HG02840 (cell line): ENCODE data around the gene NR2F6.
A peak's percentile ranks its signal among the peaks of the same experiment; 100 is the strongest.
"Not testable (repeated sequence)": the region's sequence is repeated elsewhere in the genome, so short reads cannot be mapped to it uniquely, and the experiment has no call there.

Experiments
- ATAC-seq: cut with Tn5 transposase; IDR thresholded peaks from one replicate; pipeline ENCODE4 v1.9.1; 2021; ENCODE audit warnings: mild to moderate bottlenecking, moderate library complexity, moderate number of reproducible peaks; ENCODE audit not compliant: unreplicated experiment, low FRiP score

The NR2F6 gene

GRCh38 chr19:17245535-17245984 lies at the start of gene NR2F6:
Gene NR2F6 (minus strand): TSS chr19:17245919. CDS start chr19:17245220, 699 bp downstream.
- ATAC-seq = peak; percentile 62

GRCh38 chr19:17294051-17294891 lies 48.6 kb upstream of the NR2F6 start:
- ATAC-seq = no peak

- no peak for ATAC-seq
These were observed 47.9 kb upstream of the NR2F6 start for GRCh38 chr19:17293605-17294004.

GRCh38 chr19:17292301-17293074 lies 46.8 kb upstream of the NR2F6 start:
- peak; percentile 66 for ATAC-seq

- no peak for ATAC-seq
These were observed 43.8 kb upstream of the NR2F6 start for GRCh38 chr19:17289489-17289888.

GRCh38 chr19:17286752-17287151 lies 41.0 kb upstream of the NR2F6 start:
- no peak for ATAC-seq

GRCh38 chr19:17286263-17286662 lies 40.5 kb upstream of the NR2F6 start:
- no peak for ATAC-seq

- no peak for ATAC-seq
These were observed 39.9 kb upstream of the NR2F6 start for GRCh38 chr19:17285415-17286135.

- no peak for ATAC-seq
These were observed 37.8 kb upstream of the NR2F6 start for GRCh38 chr19:17283504-17283996.

GRCh38 chr19:17282488-17283125 lies 36.9 kb upstream of the NR2F6 start:
- ATAC-seq = no peak

GRCh38 chr19:17281391-17282304 lies 35.9 kb upstream of the NR2F6 start, which contains the start of gene ANKLE1:
Gene ANKLE1 (plus strand): TSS chr19:17281901. CDS start chr19:17281921, 20 bp downstream.
- ATAC-seq = no peak

- ATAC-seq = no peak
These were observed 33.7 kb upstream of the NR2F6 start for GRCh38 chr19:17279436-17279835.

GRCh38 chr19:17275441-17276175 lies 29.9 kb upstream of the NR2F6 start:
- ATAC-seq = no peak

- not testable (repeated sequence) for ATAC-seq
These were observed 29.2 kb upstream of the NR2F6 start for GRCh38 chr19:17274892-17275291.

- no peak for ATAC-seq
These were observed 23.0 kb upstream of the NR2F6 start for GRCh38 chr19:17268754-17269153.

GRCh38 chr19:17266975-17267788 lies 21.5 kb upstream of the NR2F6 start, which contains the start of gene BABAM1:
Gene BABAM1 (plus strand): TSS chr19:17267443. CDS start chr19:17268807, 1,364 bp downstream.
- ATAC-seq = peak; percentile 89

GRCh38 chr19:17266589-17266974 lies 20.9 kb upstream of the NR2F6 start:
- no peak for ATAC-seq
